Measurements from ENCODE around the gene DNALI1.

- TF ChIP-seq CTCF (IDR thresholded peaks at IDR 0.05; ENCODE audit: borderline replicate concordance, extremely low read depth, low read length, poor library complexity, severe bottlenecking) (no peak), EZH2 (IDR thresholded peaks at IDR 0.05; ENCODE audit: borderline replicate concordance, low read depth, low read length, severe bottlenecking) (no peak)
Measured at GRCh38 chr1:37612186-37612585, 55.4 kb downstream of the DNALI1 start.
